ENCODE data around the gene OR51F2.
"Not testable (repeated sequence)": the region's sequence is repeated elsewhere in the genome, so short reads cannot be mapped to it uniquely, and the experiment has no call there.

OR51F2 gene

GRCh38 chr11:4821021-4821420 lies at the start of gene OR51F2:
Gene OR51F2, plus strand, starts transcription at chr11:4821321. Its CDS starts 101 bp downstream, at chr11:4821422.
- DNase-seq, result no peak

- no peak for DNase-seq
Measured at GRCh38 chr11:4782454-4782853, 38.7 kb upstream of the OR51F2 start.

GRCh38 chr11:4797206-4797605 lies 23.9 kb upstream of the OR51F2 start:
- no peak for DNase-seq

- no peak for DNase-seq
Measured at GRCh38 chr11:4798427-4799183, 22.5 kb upstream of the OR51F2 start.

GRCh38 chr11:4801316-4801715 lies 19.8 kb upstream of the OR51F2 start:
- DNase-seq, result not testable (repeated sequence)

- DNase-seq, result no peak
Measured at GRCh38 chr11:4804280-4804679, 16.8 kb upstream of the OR51F2 start, which contains the start of gene OR52R1. Gene OR52R1, minus strand, starts transcription at chr11:4804380. Its CDS starts 0 bp downstream, at chr11:4804380.

GRCh38 chr11:4808476-4808875 lies 12.6 kb upstream of the OR51F2 start:
- DNase-seq, result no peak

- DNase-seq, result no peak
Measured at GRCh38 chr11:4809246-4809645, 11.9 kb upstream of the OR51F2 start.

GRCh38 chr11:4825132-4825531 lies 4.0 kb downstream of the OR51F2 start:
- no peak for DNase-seq

GRCh38 chr11:4826425-4826824 lies 5.3 kb downstream of the OR51F2 start:
- DNase-seq, result no peak

- no peak for DNase-seq
Measured at GRCh38 chr11:4830346-4830745, 9.2 kb downstream of the OR51F2 start.

GRCh38 chr11:4830909-4831308 lies 9.8 kb downstream of the OR51F2 start:
- DNase-seq, result no peak

- no peak for DNase-seq
Measured at GRCh38 chr11:4839851-4840549, 18.9 kb downstream of the OR51F2 start.

- no peak for DNase-seq
Measured at GRCh38 chr11:4848908-4849532, 27.9 kb downstream of the OR51F2 start, which contains the start of gene OR51S1. Gene OR51S1, minus strand, starts transcription at chr11:4849208. Its CDS starts 0 bp downstream, at chr11:4849208.

- DNase-seq, result no peak
Measured at GRCh38 chr11:4851033-4851432, 29.9 kb downstream of the OR51F2 start.

GRCh38 chr11:4854286-4854685 lies 33.2 kb downstream of the OR51F2 start:
- DNase-seq, result not testable (repeated sequence)

- no peak for DNase-seq
Measured at GRCh38 chr11:4862447-4863236, 41.5 kb downstream of the OR51F2 start.

GRCh38 chr11:4863876-4864275 lies 42.8 kb downstream of the OR51F2 start:
- no peak for DNase-seq

- DNase-seq, result no peak
Measured at GRCh38 chr11:4865855-4866254, 44.7 kb downstream of the OR51F2 start.

Measured in activated CD4-positive, CD25-positive, alpha-beta regulatory T cell (primary cell).